Right ventricle myocardium inferior (tissue), 1 donor: ENCODE measurements around the gene UCP3. TPM values are rescaled to one million over a fixed set of nuclear protein-coding genes. Genes with fewer than 3 reads are reported as not detected.
A peak's percentile ranks its signal among the peaks of the same experiment; 100 is the strongest.

Experiments used
- ATAC-seq: fragments of 200-7000 bp; cut with Tn5 transposase; one replicate; pipeline ENCODE4 v1.9.1; 2020; ENCODE audit warnings: mild to moderate bottlenecking, moderate library complexity
- DNase-seq: peaks from one replicate; pipeline ENCODE4 v3.0.0; 2021; ENCODE audit errors: missing footprints
- intact Hi-C: fragments of 100-400 bp; cut with DNase I; formaldehyde crosslinking; loops from one replicate; pipeline ENCODE4 v1.11.0; 2022
- long read RNA-seq: library from polyadenylated mRNA; unstranded; transcript quantifications from one replicate; pipeline ENCODE4 v2.0.0, GENCODE V29; 2021
- total RNA-seq: library from RNA; stranded (reverse); fragmentation: NEBNext Ultra II Directional; extraction: Animal tissue kit (Norgen Biotek cat#: 25700); gene quantifications from one replicate; pipeline ENCODE4 v1.2.1, GENCODE V29; 2021
- donor health status: DM: no; HTN: yes; CAD: no; lungs with severe emphysema.

UCP3 gene, protein sequence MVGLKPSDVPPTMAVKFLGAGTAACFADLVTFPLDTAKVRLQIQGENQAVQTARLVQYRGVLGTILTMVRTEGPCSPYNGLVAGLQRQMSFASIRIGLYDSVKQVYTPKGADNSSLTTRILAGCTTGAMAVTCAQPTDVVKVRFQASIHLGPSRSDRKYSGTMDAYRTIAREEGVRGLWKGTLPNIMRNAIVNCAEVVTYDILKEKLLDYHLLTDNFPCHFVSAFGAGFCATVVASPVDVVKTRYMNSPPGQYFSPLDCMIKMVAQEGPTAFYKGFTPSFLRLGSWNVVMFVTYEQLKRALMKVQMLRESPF
- 13.1 TPM for total RNA-seq
- long read RNA-seq, transcript UCP3-202 (6 exons, 1,406 nt) = major isoform, 5 of 7 reads
- long read RNA-seq, partial matches to known transcripts = 1 of 7 reads
- long read RNA-seq, other reads (novel, unspliced or antisense) = 0 of 7 reads

DNA sequence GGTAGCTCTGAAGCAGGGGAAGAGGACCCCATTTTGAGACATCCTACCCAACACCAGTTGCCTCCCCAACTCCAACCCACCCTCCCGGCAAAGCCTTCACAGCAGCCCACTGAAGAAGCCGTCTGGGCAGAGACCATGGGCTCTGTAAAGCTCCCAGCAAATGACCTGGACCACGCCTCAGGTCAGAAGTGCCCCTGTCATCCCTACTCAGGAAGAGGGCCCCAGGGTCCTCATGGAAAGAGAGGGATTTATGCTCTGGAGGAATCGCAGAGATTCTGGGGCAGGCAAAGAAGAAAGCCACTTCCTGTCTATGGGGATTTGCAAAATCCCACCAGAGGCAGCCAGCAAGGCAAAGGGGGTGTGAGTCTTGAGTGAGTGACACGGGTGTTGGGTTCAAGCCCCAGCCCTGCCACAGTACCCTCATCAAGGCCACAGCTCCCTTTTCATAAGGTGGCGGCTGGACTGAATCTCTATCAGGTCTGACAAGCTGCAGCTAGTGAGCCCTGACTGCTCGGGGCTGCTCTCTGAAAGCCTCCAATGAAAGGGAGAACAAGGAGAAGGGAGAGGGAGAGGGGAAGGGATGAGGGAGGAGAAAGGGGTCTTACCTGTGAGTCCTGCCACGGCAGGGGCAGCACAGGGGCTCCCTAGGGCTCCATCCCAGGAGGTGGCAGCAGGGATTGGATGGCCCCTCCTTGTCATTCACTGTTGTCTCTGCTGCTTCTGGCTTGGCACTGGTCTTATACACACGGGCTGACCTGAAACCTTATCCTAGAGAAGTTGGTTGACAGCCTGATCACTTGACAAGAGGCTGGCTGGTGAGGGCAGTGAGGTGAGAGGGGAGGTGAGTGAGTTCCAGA is at the start of gene UCP3:
UCP3 (minus strand) TSS at position 713 of the 857 bp plus-strand sequence. CDS start 2,043 bp downstream, outside the sequence.
- DNase-seq (no peak), ATAC-seq (peak; percentile 68)
- intact Hi-C loops = no loop called here

DNA sequence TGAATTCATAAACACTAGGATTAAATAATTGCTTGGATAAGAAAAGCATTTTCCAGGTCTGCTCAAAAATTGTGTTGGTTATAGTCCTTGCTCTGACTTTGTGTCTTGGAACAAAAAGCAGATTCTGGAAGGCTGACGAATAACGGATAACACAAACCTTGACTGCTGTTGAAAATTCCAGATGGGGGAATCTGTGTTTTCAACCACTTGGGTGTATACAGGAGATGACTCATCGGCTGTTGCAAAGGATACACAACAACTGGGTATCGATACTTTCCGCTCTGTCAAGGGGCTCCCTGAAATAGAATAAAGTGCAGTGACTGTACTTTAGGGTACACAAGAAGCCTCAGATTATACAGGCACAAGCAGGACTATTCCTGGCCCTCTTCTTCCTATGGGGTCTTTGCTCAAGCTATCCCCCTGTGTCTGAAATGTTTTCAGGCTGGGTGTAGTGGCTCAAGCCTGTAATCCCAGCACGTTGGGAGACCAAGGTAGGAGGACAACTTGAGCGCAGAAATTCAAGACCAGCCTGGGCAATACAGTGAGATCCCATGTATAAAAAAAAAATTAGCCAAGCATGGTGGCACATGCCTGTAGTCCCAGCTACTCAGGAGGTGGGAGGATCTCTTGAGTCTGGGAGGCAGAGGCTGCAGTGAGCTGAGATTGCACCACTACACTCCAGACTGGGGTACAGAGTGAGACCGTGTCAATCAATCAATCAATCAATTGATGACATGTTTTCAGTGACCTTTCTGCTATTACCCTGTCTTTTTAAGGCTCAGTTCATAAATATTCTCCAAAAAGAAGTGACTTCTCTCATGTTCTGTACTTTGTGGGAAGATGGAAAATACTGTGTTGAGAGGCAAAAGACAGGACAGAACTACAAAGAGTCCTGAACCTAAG is 48.6 kb upstream of the UCP3 start:
- no peak for ATAC-seq
- intact Hi-C loops = no loop called here
- DNase-seq = no peak

DNA sequence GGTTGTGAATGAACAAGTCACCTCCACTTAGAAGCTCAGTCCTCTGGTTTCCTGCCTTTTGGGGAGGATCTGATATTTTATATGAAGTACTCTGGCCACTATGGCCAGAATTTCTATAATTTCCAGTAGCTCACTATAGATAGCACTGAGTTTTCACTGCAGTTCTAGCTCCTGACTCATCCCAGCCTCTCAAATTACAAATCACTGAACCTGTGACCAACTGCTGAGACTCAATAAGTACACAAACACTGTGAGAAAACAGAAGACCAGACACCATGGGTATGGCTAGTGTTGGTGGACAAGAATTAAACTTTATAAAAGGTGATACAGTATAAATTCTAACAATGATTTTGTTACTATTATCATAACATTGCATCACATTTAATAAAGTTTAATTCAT is 47.1 kb upstream of the UCP3 start:
- DNase-seq (no peak), ATAC-seq (no peak)
- intact Hi-C loops = no loop called here

DNA sequence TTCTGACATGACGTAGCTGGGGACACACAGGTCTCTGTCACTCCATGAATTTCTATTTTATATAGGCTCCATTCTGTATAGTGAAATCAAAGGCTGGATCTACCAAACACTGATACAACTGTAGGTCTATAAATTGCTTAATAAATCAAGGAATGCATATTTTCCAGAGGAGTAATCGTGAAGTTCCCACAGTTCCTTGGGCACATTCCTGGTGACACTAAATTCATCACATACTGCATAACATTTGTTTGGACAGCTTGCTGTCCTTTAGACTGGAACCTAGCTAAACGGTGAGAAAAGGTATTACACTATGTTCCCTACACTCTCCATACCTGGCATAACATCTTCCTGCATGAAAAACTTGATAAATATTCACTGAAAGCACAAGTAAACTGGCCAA is 41.6 kb upstream of the UCP3 start:
- no peak for ATAC-seq
- intact Hi-C loops = no loop called here
- DNase-seq = no peak

DNA sequence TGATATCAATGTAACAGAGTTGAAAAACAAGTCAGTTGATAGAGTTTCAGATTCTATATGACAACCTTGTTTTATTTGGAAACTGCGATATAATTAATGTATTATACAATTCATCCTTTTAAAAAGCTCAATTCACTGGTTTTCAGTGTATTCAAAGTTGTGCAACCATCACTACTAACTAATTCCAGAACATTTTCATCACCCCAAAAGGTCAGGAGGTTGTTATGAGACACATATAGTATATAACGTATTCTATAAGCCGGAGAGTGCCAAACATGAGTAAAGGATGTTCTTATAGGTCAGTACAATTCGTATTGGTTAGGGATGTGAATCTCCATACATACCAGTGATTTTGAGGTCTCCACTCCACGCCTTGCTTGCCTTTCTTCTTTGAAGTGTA is 40.1 kb upstream of the UCP3 start:
- ATAC-seq (no peak), DNase-seq (no peak)
- intact Hi-C loops = no loop called here

DNA sequence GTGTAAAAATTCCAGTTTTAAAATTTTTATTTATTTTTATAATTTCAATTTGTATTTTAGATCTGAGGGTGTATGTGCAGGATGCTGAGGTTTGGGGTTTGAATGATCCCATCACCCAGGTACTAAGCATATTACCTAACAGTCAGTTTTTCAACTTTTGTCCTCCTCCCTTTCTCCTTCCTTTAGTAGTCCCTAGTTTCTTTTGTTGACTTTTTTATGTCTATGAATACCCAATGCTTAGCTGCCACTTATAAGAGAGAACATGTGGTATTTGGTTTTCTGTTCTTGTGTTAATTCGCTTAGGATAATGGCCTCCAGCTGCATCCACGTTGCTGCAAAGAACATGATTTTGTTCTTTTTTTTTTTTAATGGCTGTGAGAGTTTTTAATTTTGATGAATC is 35.7 kb upstream of the UCP3 start:
- ATAC-seq (no peak), DNase-seq (no peak)
- intact Hi-C loops = no loop called here

DNA sequence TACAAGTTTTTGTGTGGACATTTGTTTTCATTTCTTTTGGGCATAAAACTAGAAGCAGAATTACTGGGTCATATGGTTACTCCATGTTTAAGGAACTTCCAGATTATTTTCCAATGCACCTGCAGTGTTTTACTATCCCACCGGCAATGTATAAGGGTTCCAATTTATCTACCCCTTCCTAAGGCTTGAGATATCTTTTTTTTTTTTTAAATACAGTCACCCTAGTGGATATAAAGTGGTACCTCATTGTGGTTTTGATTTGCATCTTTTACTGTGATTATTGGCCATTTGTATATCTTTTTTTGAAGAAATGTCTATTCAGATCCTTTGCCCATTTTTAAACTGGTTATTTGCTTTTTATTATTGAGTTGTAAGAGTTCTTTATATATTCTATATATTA is 34.6 kb upstream of the UCP3 start:
- DNase-seq (no peak), ATAC-seq (no peak)
- intact Hi-C loops = no loop called here

DNA sequence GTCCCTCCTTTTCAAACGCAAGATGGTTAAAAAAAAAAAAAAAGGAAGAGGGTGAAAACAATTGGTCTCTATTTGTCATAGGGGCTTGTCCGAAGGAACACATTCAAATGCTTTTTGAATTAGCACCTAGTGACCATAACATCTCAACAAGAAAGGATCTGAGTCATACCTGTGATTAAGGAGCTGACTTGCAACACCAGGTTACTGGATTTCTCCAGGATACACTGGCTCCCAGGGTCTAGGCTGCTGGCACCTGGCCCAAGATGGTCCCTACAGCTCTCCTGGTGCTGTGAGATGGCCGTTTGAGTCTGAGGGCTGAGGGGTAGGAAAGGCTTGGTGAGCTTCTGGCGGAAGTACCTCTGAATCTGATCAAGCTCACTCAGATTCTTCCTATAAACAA is 28.4 kb upstream of the UCP3 start:
- DNase-seq = no peak
- no peak for ATAC-seq
- intact Hi-C loops = no loop called here

DNA sequence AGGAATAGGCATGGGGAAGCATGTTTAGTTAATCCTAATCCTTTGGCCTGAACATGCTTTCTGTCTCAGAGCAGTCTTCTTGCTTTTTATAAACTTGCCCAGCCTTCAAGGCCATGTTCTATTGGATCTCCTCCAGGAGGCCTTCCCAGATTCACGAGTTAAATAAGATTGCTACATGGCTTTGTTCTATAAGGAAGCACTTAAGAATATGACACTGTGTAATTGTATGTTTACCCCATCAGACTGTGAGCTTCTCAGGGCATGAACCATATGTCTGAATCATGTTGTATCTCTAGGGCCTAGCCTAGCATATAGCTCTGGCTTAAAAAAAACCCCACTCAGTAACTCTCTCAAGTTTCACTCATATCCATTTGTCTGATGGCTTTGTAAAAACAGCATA is 26.4 kb upstream of the UCP3 start:
- DNase-seq (no peak), ATAC-seq (no peak)
- intact Hi-C loops = no loop called here

DNA sequence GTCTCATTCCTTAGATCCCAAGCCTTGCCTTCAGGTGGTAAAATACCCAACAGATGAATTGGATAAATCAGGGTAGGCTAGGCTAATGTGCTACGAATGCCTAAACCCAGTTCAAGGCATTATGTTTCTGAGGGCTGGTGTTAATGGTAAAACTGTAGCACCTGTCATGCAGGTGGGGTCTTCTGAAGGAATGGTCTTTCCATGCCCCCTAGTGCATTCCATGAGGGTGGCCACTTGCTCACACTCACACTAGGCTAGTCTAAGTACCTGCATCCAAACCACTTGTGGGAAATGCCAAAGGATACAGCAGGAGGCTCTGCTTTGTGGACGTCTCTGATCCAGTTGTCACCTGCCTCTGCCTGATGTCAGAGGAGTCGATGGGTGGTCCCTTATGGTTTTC is 24.2 kb upstream of the UCP3 start:
- DNase-seq = no peak
- intact Hi-C loops = no loop called here
- ATAC-seq = no peak

DNA sequence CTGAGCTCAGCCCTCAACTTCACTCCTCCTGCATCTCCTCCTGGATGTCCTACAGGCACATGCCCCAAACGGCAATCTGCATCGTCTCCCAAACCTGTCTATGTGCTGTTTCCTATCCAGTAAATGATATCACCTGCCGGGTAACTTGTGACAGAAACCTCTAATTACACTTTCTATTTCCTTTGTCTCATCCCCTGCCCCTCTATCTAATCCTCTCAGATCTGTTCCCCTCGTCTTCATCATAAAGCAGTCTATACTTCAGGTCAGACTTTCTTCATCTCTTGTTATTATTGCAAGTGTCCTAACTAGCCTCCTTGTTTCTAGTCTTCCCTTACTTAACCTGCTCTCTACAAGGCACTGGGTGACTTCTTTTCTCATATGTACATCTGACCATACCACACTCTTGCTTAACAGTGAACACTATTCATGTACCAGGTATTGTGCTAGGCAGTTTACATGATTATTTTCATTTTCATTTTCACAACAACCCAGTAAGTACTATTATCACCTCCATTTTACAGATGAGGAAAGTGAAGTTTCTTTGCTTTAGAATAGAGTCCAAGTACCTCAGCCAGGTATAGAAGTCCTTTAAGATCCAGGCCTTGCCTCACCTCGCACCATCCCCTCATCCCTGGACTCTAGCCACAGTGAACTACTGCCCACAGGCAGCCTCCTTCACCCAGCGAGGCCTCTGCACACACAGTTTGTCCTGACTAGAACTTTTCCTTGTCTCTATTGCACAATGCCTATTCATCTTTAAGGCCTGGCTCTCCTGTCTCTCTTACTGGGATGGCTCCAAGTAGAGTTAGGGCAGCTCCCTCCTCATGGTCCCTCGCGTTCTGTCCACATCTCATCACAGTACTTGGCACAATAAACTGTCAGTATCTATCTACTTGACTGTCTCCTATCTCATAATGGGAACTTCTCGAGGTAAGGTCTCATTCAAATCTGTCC is 22.1 kb upstream of the UCP3 start:
- peak; percentile 42 for ATAC-seq
- DNase-seq = no peak
- intact Hi-C loops = no loop called here

DNA sequence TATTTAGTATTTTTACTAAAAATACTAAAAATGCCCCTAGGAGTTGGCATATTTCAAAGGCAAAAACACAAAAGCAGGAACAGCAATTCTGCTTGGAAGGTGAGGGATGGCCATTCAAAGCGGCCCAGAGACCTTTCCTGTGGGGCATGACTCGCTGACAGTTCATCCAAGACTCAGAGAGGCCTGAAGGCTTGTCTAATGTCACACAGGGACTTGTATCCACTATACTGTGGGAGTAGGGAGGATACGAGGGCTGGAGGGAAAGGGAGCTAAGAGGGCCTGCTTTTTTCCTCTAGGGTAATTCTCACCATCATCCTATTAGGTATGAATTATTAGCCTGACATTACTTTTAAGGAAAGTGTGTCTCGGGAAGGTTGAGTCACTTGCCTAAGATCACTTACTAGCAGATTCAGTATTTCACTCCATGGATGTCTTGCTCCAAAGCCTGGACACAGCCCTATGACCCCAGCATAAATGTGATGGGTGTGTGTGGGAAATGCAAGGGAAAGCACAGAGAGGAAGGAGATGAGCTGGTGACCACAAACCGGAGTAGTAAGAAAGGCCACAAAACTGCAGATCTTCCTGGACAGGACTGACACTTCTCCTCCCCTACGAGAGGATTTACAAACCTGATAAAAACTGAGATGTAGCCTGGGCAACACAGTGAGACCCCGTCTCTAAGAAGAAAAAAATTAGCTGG is 16.7 kb upstream of the UCP3 start:
- DNase-seq = no peak
- ATAC-seq = no peak
- intact Hi-C loops = no loop called here

DNA sequence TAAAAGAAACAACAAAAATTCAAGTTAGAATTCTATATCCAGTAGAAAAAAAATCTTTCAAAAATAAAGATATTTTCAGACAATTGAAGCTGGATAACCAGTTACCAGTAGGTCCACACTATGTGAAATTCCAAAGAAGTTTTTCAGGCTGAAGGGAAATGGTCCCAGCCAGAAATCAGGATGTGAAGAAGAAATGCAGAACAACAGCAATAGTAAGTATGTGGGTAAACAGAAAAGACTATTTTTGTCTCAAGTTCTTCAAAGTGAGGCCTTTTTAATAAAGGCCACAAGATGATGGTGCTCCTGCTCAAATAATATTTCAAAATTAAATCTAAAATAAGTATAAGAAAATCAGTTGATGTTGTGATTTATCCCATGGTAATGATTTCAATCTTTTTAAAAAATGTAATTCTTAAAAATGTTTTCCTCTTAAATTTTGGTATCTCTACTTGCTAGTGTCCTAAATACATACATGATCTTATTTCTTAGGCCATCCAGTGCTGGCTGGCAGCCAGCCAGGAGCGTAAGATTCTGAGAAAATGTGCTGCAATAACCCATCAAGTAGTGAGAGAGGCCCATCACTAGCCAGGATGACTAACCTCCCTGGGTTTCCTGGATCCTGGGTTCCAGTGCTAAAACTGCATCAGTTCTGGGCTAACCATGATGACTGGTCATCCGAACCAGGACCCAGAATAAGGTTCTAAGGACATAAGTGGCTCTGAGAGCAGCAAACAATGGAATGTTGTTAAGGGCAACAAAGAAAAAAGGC is 15.6 kb upstream of the UCP3 start:
- intact Hi-C loops = no loop called here
- peak; percentile 54 for ATAC-seq
- peak; percentile 85 for DNase-seq

DNA sequence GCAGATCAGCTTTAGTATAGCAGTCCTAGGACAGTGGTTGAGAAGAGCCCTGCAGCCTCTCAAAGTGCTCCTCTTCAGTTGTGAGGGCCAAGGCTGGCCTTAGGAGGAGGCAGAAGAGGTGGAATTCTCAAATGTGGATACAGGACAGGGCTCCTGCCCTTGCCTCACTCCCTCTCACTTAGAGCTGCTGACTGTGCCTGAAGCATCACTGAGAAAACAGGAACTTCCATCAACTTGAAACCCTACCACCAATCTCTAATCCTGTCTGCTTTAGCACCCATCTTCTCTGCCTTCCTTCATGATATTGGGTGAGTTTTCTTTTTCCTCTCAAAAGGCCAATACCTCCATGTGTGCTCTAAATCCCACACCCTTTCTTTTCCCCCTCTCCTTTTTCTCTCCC is 14.4 kb upstream of the UCP3 start:
- DNase-seq (no peak), ATAC-seq (no peak)

DNA sequence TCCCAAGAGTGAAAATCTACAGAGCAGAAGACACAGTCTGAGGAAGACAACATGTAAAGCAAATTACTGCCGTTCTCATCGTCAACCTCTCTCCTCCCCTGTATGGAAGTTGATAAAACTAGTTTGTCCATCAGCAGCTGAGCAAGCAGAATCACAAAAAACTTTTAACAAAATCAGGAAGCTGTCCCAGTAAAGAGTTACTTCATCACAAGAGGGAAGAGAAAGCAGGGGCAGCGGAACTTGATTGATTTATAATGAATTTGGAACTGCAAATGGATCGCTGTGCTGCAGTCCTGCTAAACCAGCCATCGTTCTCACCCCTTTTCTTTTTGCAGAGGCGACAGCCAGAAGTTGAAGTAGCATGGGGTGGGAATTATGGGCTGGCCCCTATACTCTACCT is 13.7 kb upstream of the UCP3 start:
- intact Hi-C loops = no loop called here

More for the DNA sequence above, 14.4 kb upstream of the UCP3 start:
- intact Hi-C loops = no loop called here

DNA sequence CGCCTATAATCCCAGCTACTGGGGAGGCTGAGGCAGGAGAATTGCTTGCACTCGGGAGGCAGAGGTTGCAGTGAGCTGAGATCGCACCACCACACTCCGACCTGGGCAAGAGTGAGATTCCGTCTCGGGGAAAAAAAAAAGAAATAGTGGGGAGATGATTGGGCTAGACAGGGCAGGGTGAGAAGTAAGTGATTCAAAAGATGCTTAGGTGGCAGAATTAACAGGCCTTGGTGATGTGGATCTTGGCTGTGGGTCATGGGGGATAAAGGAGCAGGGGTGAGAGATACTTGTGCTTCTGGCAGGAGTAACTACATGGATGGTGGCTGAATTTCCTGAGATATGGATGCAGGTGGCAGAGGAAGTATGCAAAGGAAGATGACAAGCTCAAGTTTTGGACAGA is 13.1 kb upstream of the UCP3 start:
- DNase-seq (no peak), ATAC-seq (no peak)
- intact Hi-C loops = no loop called here

More for the DNA sequence above, 13.7 kb upstream of the UCP3 start:
- DNase-seq = no peak
- no peak for ATAC-seq

DNA sequence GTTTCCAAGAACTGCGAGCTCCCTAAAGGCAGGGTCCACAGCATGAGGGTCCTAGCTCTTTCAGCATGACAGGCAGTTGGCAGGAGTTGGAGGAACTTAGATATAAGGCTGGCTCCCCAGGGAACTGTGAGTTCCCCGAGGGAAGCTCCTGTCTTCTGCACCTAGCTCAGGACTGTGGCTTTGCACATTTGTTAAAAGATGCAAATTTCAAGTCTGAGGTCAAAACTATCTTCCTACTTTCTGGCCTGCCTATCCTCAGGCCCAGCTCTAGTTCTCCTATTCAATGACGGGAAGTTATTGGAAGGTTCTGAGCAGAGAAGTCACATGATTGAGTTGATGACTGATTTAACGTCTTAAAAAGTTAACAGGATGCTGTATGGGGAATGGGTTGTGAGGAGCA is 11.7 kb upstream of the UCP3 start:
- DNase-seq (no peak), ATAC-seq (no peak)
- intact Hi-C loops = no loop called here
